GM12878 (cell line): ENCODE results near the gene PSME3. TPM values are rescaled to one million over a fixed set of nuclear protein-coding genes. Genes with fewer than 3 reads are reported as not detected.

Experiments used
- ATAC-seq: fragments of 200-7000 bp; cut with Tn5 transposase; 3 replicates; pipeline ENCODE4 v1.9.1; 2020; ENCODE audit warnings: mild to moderate bottlenecking, moderate library complexity
- BruUV-seq: library from RNA; stranded (reverse); fragments of 400-500 nt; replicated peaks from 2 replicates; lab custom pipeline; 2021; lab: Mats Ljungman, UMichigan
- CTCF ChIA-PET: fragments of 300-600 bp; sonication (Branson Sonifier 250); formaldehyde crosslinking; extraction: SDS; loops from one replicate; lab custom pipeline; 2021; ENCODE audit warnings: inconsistent platforms; lab: Yijun Ruan, JAX
- POLR2A ChIA-PET: fragments of 350-600 bp; formaldehyde crosslinking; extraction: SDS; loops from one replicate; lab custom pipeline; 2021; ENCODE audit warnings: inconsistent platforms; lab: Charles Lee
- RAD21 ChIA-PET: fragments of 300-600 bp; sonication (Branson Sonifier 250); formaldehyde crosslinking; loops from one replicate; lab custom pipeline; 2023; ENCODE audit warnings: antibody characterized with exemption; ENCODE audit not compliant: unreplicated experiment; lab: Charles Lee
- SMC1A ChIA-PET: fragments of 300-600 bp; sonication (Branson Sonifier 250); formaldehyde crosslinking; loops from one replicate; lab custom pipeline; 2023; ENCODE audit not compliant: unreplicated experiment, uncharacterized antibody; lab: Charles Lee
- DNase-seq: peaks from one replicate; pipeline ENCODE4 v3.0.0-alpha.2; 2011; ENCODE audit warnings: low read depth, low spot score
- FAIRE-seq: peaks from 3 replicates; lab custom pipeline; 2011; peaks lifted over from hg19 to GRCh38; lab: Jason Lieb, UNC
- H2AFZ ChIP-seq: 2 replicates; pipeline ENCODE4 v1.6.0; 2011; ENCODE audit warnings: low read depth, low read length, control low read depth; ENCODE audit not compliant: control insufficient read depth
- H3K27ac ChIP-seq: 2 replicates; pipeline ENCODE4 v1.5.1; 2011; ENCODE audit warnings: control low read depth; ENCODE audit not compliant: control insufficient read depth, insufficient read depth
- H3K27me3 ChIP-seq, 2 experiments: replicated peaks in 1 of 2; 2 replicates each; pipeline versions ENCODE4 v1.6.0 to v1.6.1; 2011; ENCODE audit warnings: low read length in 1 of 2; ENCODE audit not compliant: control insufficient read depth in 2 of 2, insufficient read depth in 2 of 2
- H3K36me3 ChIP-seq, 2 experiments: 2 replicates each; pipeline ENCODE4 v1.5.1; 2011; ENCODE audit warnings: low read length in 1 of 2; ENCODE audit not compliant: control insufficient read depth in 2 of 2, insufficient read depth in 2 of 2
- H3K4me1 ChIP-seq: 2 replicates; pipeline ENCODE4 v1.6.1; 2011; ENCODE audit warnings: mild to moderate bottlenecking, low read length, moderate library complexity, mixed read lengths; ENCODE audit not compliant: control insufficient read depth, insufficient read depth
- H3K4me2 ChIP-seq: 2 replicates; pipeline ENCODE4 v1.6.0; 2011; ENCODE audit warnings: control low read depth; ENCODE audit not compliant: control insufficient read depth, insufficient read depth
- H3K4me3 ChIP-seq: fragments of 200-600 bp; sonication (generic); 2 replicates; pipeline ENCODE4 v1.5.1; 2016
- H3K79me2 ChIP-seq: 2 replicates; pipeline ENCODE4 v1.6.0; 2011; ENCODE audit warnings: low read length; ENCODE audit not compliant: control insufficient read depth, insufficient read depth
- H3K9ac ChIP-seq: 2 replicates; pipeline ENCODE4 v1.8.0; 2011; ENCODE audit warnings: low read length, control low read depth, mixed read lengths; ENCODE audit not compliant: control insufficient read depth, insufficient read depth
- H3K9me3 ChIP-seq: replicated peaks from 3 replicates; pipeline ENCODE4 v1.5.1; 2011; ENCODE audit warnings: mild to moderate bottlenecking, low read length; ENCODE audit not compliant: control insufficient read depth, insufficient read depth
- H4K20me1 ChIP-seq: 2 replicates; pipeline ENCODE4 v1.6.0; 2011; ENCODE audit not compliant: control insufficient read depth, insufficient read depth
- BCLAF1 ChIP-seq: fragments of 450-650 bp; IDR thresholded peaks from 2 replicates; pipeline ENCODE4 v1.6.1; 2017; ENCODE audit warnings: antibody characterized with exemption, mild to moderate bottlenecking, moderate library complexity
- CEBPB ChIP-seq, 2 experiments: fragments of 150-350 bp in 1 of 2; IDR thresholded peaks; 2 replicates each; pipeline ENCODE4 v1.6.1; 2012 to 2014; ENCODE audit warnings: low read depth in 2 of 2, low read length in 2 of 2, borderline replicate concordance in 1 of 2, inconsistent platforms in 1 of 2
- CREB1 ChIP-seq: IDR thresholded peaks from 2 replicates; pipeline ENCODE4 v1.6.1; 2012; ENCODE audit warnings: low read depth, mild to moderate bottlenecking, inconsistent platforms
- MXI1 ChIP-seq: fragments of 150-350 bp; IDR thresholded peaks from 2 replicates; pipeline ENCODE4 v1.6.1; 2011; ENCODE audit warnings: low read depth, mild to moderate bottlenecking, inconsistent platforms, low read length, improper control_type of control experiment
- NFIC ChIP-seq: IDR thresholded peaks from 2 replicates; pipeline ENCODE4 v1.6.1; 2012; ENCODE audit warnings: low read depth, mild to moderate bottlenecking, inconsistent platforms, low read length, moderate library complexity
- PAX5 ChIP-seq: IDR thresholded peaks from 2 replicates; pipeline ENCODE4 v1.6.1; 2011; ENCODE audit warnings: low read depth, low read length, borderline replicate concordance
- PAX8 ChIP-seq: fragments of 450-650 bp; IDR thresholded peaks from 2 replicates; pipeline ENCODE4 v1.6.1; 2017; ENCODE audit warnings: mild to moderate bottlenecking, moderate library complexity
- RAD21 ChIP-seq: IDR thresholded peaks from 2 replicates; pipeline ENCODE4 v1.6.1; 2011; ENCODE audit warnings: mild to moderate bottlenecking, low read depth, low read length, moderate library complexity; ENCODE audit not compliant: insufficient read depth
- REST ChIP-seq: IDR thresholded peaks from 2 replicates; pipeline ENCODE4 v1.6.1; 2012; ENCODE audit warnings: mild to moderate bottlenecking, low read depth, low read length
- RUNX3 ChIP-seq: IDR thresholded peaks from 2 replicates; pipeline ENCODE4 v1.6.1; 2012; ENCODE audit warnings: low read length, inconsistent platforms
- SIN3A ChIP-seq: IDR thresholded peaks from 2 replicates; pipeline ENCODE4 v1.6.1; 2012; ENCODE audit warnings: low read depth, low read length, improper control_type of control experiment
- SUZ12 ChIP-seq: fragments of 200-600 bp; sonication (generic); IDR thresholded peaks from one replicate; pipeline ENCODE4 v1.6.1; 2018; ENCODE audit warnings: antibody characterized with exemption, mild to moderate bottlenecking; ENCODE audit not compliant: unreplicated experiment
- WRNIP1 ChIP-seq: IDR thresholded peaks from 2 replicates; pipeline ENCODE4 v1.6.1; 2011; ENCODE audit warnings: low read depth, low read length, improper control_type of control experiment, borderline replicate concordance
- ZBED1 ChIP-seq: IDR thresholded peaks from 2 replicates; pipeline ENCODE4 v1.6.1; 2016; ENCODE audit warnings: borderline replicate concordance
- ZBTB40 ChIP-seq: fragments of 450-650 bp; IDR thresholded peaks from 2 replicates; pipeline ENCODE4 v1.6.1; 2016; ENCODE audit warnings: mild to moderate bottlenecking, moderate library complexity, borderline replicate concordance
- WGBS: methylation state at CpG from one replicate; pipeline ENCODE4 v1.1.6; 2016; ENCODE audit warnings: low lambda C conversion rate; ENCODE audit not compliant: insufficient replicate concordance, insufficient coverage; ENCODE audit errors: missing lambda C conversion rate; 5-methylcytosine and 5-hydroxymethylcytosine counted together
- in situ Hi-C: fragments of 300-500 bp; cut with MboI; formaldehyde crosslinking; loops from 9 replicates; pipeline ENCODE4 v1.14.3; 2018; ENCODE audit warnings: mixed read lengths
- intact Hi-C: fragments of 100-400 bp; cut with micrococcal nuclease; formaldehyde crosslinking; loops from one replicate; pipeline ENCODE4 v1.14.2; 2022; ENCODE audit not compliant: unreplicated experiment
- polyA plus RNA-seq, 11 experiments: library from polyadenylated mRNA; depleted of rRNA in 4 of 11; unstranded in 6 of 11; stranded (reverse) in 5 of 11; fragments of >200 nt; fragmentation: Nextera tagmentation in 4 of 11; fragmentation: Illumina TruSeq in 1 of 11; extraction: Ambion mirVana in 4 of 11; extraction: Trizol in 1 of 11; gene quantifications; 1 replicate in 1 of 11; 2 replicates in 10 of 11; pipeline versions ENCODE4 v1.2.1 to v1.2.3, GENCODE V29; 2011 to 2016; ENCODE audit warnings: inconsistent platforms in 2 of 11, missing spikeins in 2 of 11, low read depth in 1 of 11
- total RNA-seq, 4 experiments: library from RNA; depleted of rRNA in 3 of 4; stranded (reverse); fragments of >200 nt in 3 of 4; fragmentation: Illumina TruSeq in 1 of 4; extraction: Trizol in 1 of 4; gene quantifications; 2 replicates each; pipeline versions ENCODE4 v1.2.1 to v1.2.3, GENCODE V29; 2013 to 2021

The PSME3 gene
- total and polyA plus RNA-seq, 10 of the 15 experiments (the other 5 are each of a cell fraction or from before 2014, with no cell fraction given), result 26.9 to 330 (median 137) TPM

- Histone ChIP-seq H4K20me1 (no peaks in the 10 kb centered on the region), H2AFZ (no peak overlapping the region), H3K27ac (no peak overlapping the region), H3K4me3 (no peak overlapping the region), H3K9ac (no peak overlapping the region), H3K27me3 (no peaks in the 10 kb centered on the region; a peak in 2 of 4 replicates), H3K79me2 (no peaks in the 10 kb centered on the region), H3K9me3 (no peaks in the 10 kb centered on the region), H3K4me1 (no peaks in the 10 kb centered on the region), H3K36me3 (no peaks in the 10 kb centered on the region), H3K4me2 (no peak overlapping the region)
- 67% methylated on average over 10 of the region's 10 CpGs for WGBS
- in situ Hi-C loops (no loop called here), intact Hi-C loops (no loop called here)
- ATAC-seq (no peak), DNase-seq (no peak), FAIRE-seq (no peak)
- POLR2A ChIA-PET, result no interaction called here
- SMC1A ChIA-PET, result no interaction called here
- CTCF ChIA-PET, result no interaction called here
- RAD21 ChIA-PET, result no interaction called here
- BruUV-seq, result no TSS peak
- TF ChIP-seq PAX5 (no peak), NFIC (no peak), MXI1 (no peak), REST (no peak), SIN3A (no peak), CREB1 (no peak), ZBTB40 (no peak), SUZ12 (no peak), WRNIP1 (no peak), RAD21 (no peak), BCLAF1 (no peak), ZBED1 (no peak), PAX8 (no peak), CEBPB (IDR thresholded peaks at IDR 0.05; ENCODE audit: borderline replicate concordance in 1 of 2, low read depth in 2 of 2, low read length in 2 of 2) (no peak), RUNX3 (no peak)
These were observed 43.8 kb downstream of the PSME3 start for GRCh38 chr17:42877037-42877436.
